Natural killer cell treated with Interleukin-12 subunit alpha and Interleukin-12 subunit beta and Interleukin-15 and Interleukin-18, amount 100 ng/mL, for 72 hours (primary cell): Measurements from ENCODE around the gene COL4A1. TPM values are rescaled to one million over a fixed set of nuclear protein-coding genes. Genes with fewer than 3 reads are reported as not detected.
"Not testable (repeated sequence)": the region's sequence is repeated elsewhere in the genome, so short reads cannot be mapped to it uniquely, and the experiment has no call there.

ENCODE experiments used
- ATAC-seq, 2 donors: fragments of 150-1000 bp; cut with Tn5 transposase in 1 of 2; sonication (Bioruptor Pico), chemical (Tn5 transposase) in 1 of 2; 2 replicates each; pipeline ENCODE4 v1.10.0; 2021
- DNase-seq: peaks from one replicate; pipeline ENCODE4 v3.0.0; 2022; ENCODE audit warnings: low spot score
- H3K27ac Mint-ChIP-seq, 2 donors: 1 replicate in 1 of 2; 2 replicates in 1 of 2; pipeline ENCODE4 v1.8.0; 2022; ENCODE audit warnings: mixed read lengths in 2 of 2, mild to moderate bottlenecking in 1 of 2, moderate library complexity in 1 of 2
- H3K27me3 Mint-ChIP-seq, 2 donors: 1 replicate in 1 of 2; 2 replicates in 1 of 2; pipeline ENCODE4 v1.8.0; 2022; ENCODE audit warnings: mixed read lengths in 2 of 2
- H3K36me3 Mint-ChIP-seq: one replicate; pipeline ENCODE4 v1.8.0; 2022; ENCODE audit warnings: mixed read lengths
- H3K4me1 Mint-ChIP-seq, 2 donors: 1 replicate in 1 of 2; 2 replicates in 1 of 2; pipeline ENCODE4 v1.8.0; 2022; ENCODE audit warnings: low read depth in 2 of 2, mixed read lengths in 2 of 2, mild to moderate bottlenecking in 1 of 2
- H3K4me3 Mint-ChIP-seq: one replicate; pipeline ENCODE4 v1.8.0; 2022; ENCODE audit warnings: mixed read lengths
- H3K9me3 Mint-ChIP-seq: 2 replicates; pipeline ENCODE4 v1.8.0; 2022; ENCODE audit warnings: mixed read lengths
- total RNA-seq, 2 donors: library from RNA; stranded (reverse); gene quantifications; one replicate each; pipeline ENCODE4 v1.2.3, GENCODE V29; 2022

Gene COL4A1
- total RNA-seq, 2 donors from 2014 or later, result not detected

- no peak for DNase-seq
- Mint-ChIP-seq H3K4me3 (no peak overlapping the region), H3K4me1 (no peaks in the 10 kb centered on the region), H3K36me3 (no peaks in the 10 kb centered on the region), H3K27me3 (peaks cover 25 to 35% of the 10 kb centered on the region in 2 donors), H3K27ac (no peak overlapping the region), H3K9me3 (no peaks in the 10 kb centered on the region)
- no peak for ATAC-seq
Observed at GRCh38 chr13:110324026-110324749, 17.2 kb upstream of the COL4A1 start.

GRCh38 chr13:110323172-110323891 lies 16.4 kb upstream of the COL4A1 start:
- DNase-seq (no peak), ATAC-seq (no peak)
- H3K4me3 Mint-ChIP-seq, result no peak overlapping the region
- peaks cover 26 to 27% of the 10 kb centered on the region in 2 donors for H3K27me3 Mint-ChIP-seq
- no peak overlapping the region for H3K27ac Mint-ChIP-seq
- no peaks in the 10 kb centered on the region for H3K4me1 Mint-ChIP-seq
- H3K9me3 Mint-ChIP-seq, result no peaks in the 10 kb centered on the region
- H3K36me3 Mint-ChIP-seq, result no peaks in the 10 kb centered on the region

GRCh38 chr13:110322828-110323171 lies 15.8 kb upstream of the COL4A1 start:
- H3K36me3 Mint-ChIP-seq, result no peaks in the 10 kb centered on the region
- H3K4me1 Mint-ChIP-seq, result no peaks in the 10 kb centered on the region
- no peak overlapping the region for H3K4me3 Mint-ChIP-seq
- ATAC-seq, result no peak
- H3K9me3 Mint-ChIP-seq, result no peaks in the 10 kb centered on the region
- no peak for DNase-seq
- H3K27me3 Mint-ChIP-seq, result peaks cover 24 to 26% of the 10 kb centered on the region in 2 donors
- no peak overlapping the region for H3K27ac Mint-ChIP-seq

GRCh38 chr13:110322126-110322827 lies 15.3 kb upstream of the COL4A1 start:
- H3K27ac Mint-ChIP-seq, result no peak overlapping the region
- H3K4me3 Mint-ChIP-seq, result no peak overlapping the region
- H3K36me3 Mint-ChIP-seq, result no peaks in the 10 kb centered on the region
- DNase-seq (no peak), ATAC-seq (peak in 1 of 2 donors; percentile 22)
- peaks cover 23 to 26% of the 10 kb centered on the region in 2 donors for H3K27me3 Mint-ChIP-seq
- no peaks in the 10 kb centered on the region for H3K9me3 Mint-ChIP-seq
- no peaks in the 10 kb centered on the region for H3K4me1 Mint-ChIP-seq

- peaks cover 23 to 32% of the 10 kb centered on the region in 2 donors for H3K27me3 Mint-ChIP-seq
- DNase-seq, H3K4me1 Mint-ChIP-seq, H3K36me3 Mint-ChIP-seq, H3K4me3 Mint-ChIP-seq, ATAC-seq, H3K27ac Mint-ChIP-seq, H3K9me3 Mint-ChIP-seq: not testable (repeated sequence)
Observed at GRCh38 chr13:110321573-110321972, 14.6 kb upstream of the COL4A1 start.

- Mint-ChIP-seq H3K36me3 (no peaks in the 10 kb centered on the region), H3K9me3 (no peaks in the 10 kb centered on the region), H3K4me1 (no peaks in the 10 kb centered on the region), H3K4me3 (no peak overlapping the region), H3K27ac (no peak overlapping the region), H3K27me3 (peaks cover 23 to 26% of the 10 kb centered on the region in 2 donors)
- no peak for ATAC-seq
- no peak for DNase-seq
Observed at GRCh38 chr13:110320645-110321044, 13.7 kb upstream of the COL4A1 start.

- DNase-seq, result no peak
- Mint-ChIP-seq H3K4me1 (no peaks in the 10 kb centered on the region), H3K27ac (no peak overlapping the region), H3K9me3 (no peaks in the 10 kb centered on the region), H3K4me3 (no peak overlapping the region), H3K36me3 (no peaks in the 10 kb centered on the region), H3K27me3 (peaks cover 21% of the 10 kb centered on the region in 2 donors)
- ATAC-seq, result no peak
Observed at GRCh38 chr13:110319774-110320509, 13.0 kb upstream of the COL4A1 start.

GRCh38 chr13:110319397-110319773 lies 12.4 kb upstream of the COL4A1 start:
- no peak for ATAC-seq
- no peak overlapping the region for H3K4me3 Mint-ChIP-seq
- no peaks in the 10 kb centered on the region for H3K4me1 Mint-ChIP-seq
- peaks cover 17 to 18% of the 10 kb centered on the region in 2 donors for H3K27me3 Mint-ChIP-seq
- DNase-seq, result no peak
- H3K27ac Mint-ChIP-seq, result no peak overlapping the region
- H3K9me3 Mint-ChIP-seq, result no peaks in the 10 kb centered on the region
- H3K36me3 Mint-ChIP-seq, result no peaks in the 10 kb centered on the region

GRCh38 chr13:110318920-110319319 lies 12.0 kb upstream of the COL4A1 start:
- ATAC-seq (no peak), DNase-seq (no peak)
- Mint-ChIP-seq H3K36me3 (no peaks in the 10 kb centered on the region), H3K27me3 (peaks cover 17 to 21% of the 10 kb centered on the region in 2 donors), H3K4me1 (no peaks in the 10 kb centered on the region), H3K9me3 (no peaks in the 10 kb centered on the region), H3K27ac (no peak overlapping the region), H3K4me3 (no peak overlapping the region)

- H3K4me3 Mint-ChIP-seq, result no peak overlapping the region
- no peak for ATAC-seq
- H3K9me3 Mint-ChIP-seq, result no peaks in the 10 kb centered on the region
- H3K36me3 Mint-ChIP-seq, result no peaks in the 10 kb centered on the region
- H3K27ac Mint-ChIP-seq, result no peak overlapping the region
- H3K27me3 Mint-ChIP-seq, result peaks cover 17 to 22% of the 10 kb centered on the region in 2 donors
- no peaks in the 10 kb centered on the region for H3K4me1 Mint-ChIP-seq
- DNase-seq, result no peak
Observed at GRCh38 chr13:110317496-110318195, 10.7 kb upstream of the COL4A1 start.

GRCh38 chr13:110317093-110317492 lies 10.1 kb upstream of the COL4A1 start:
- no peaks in the 10 kb centered on the region for H3K9me3 Mint-ChIP-seq
- no peak for DNase-seq
- H3K27ac Mint-ChIP-seq, result no peak overlapping the region

GRCh38 chr13:110316196-110316595 lies 9.2 kb upstream of the COL4A1 start:
- H3K4me1 Mint-ChIP-seq, result no peaks in the 10 kb centered on the region
- DNase-seq (no peak), ATAC-seq (no peak)
- no peaks in the 10 kb centered on the region for H3K36me3 Mint-ChIP-seq
- H3K4me3 Mint-ChIP-seq, result no peak overlapping the region
- H3K27me3 Mint-ChIP-seq, result peaks cover 20 to 26% of the 10 kb centered on the region in 2 donors
- H3K9me3 Mint-ChIP-seq, result no peaks in the 10 kb centered on the region
- no peak overlapping the region for H3K27ac Mint-ChIP-seq

More at GRCh38 chr13:110317093-110317492, 10.1 kb upstream of the COL4A1 start:
- Mint-ChIP-seq H3K36me3 (no peaks in the 10 kb centered on the region), H3K27me3 (peaks cover 23 to 27% of the 10 kb centered on the region in 2 donors), H3K4me3 (no peak overlapping the region), H3K4me1 (no peaks in the 10 kb centered on the region)
- no peak for ATAC-seq
